ENCODE data around the gene TPRN.

GRCh38 chr9:137231372-137232039 is 31.0 kb upstream of the TPRN start:
- TF ChIP-seq CTCF (IDR thresholded peaks at IDR 0.05), result no peak
- no peak for TF ChIP-seq POLR2A (IDR thresholded peaks at IDR 0.05)

Measured in body of pancreas (tissue), 4 donors.